WI38 (cell line): ENCODE data around the gene EPYC.
A peak's percentile ranks its signal among the peaks of the same experiment; 100 is the strongest.

Experiments
- H3K4me3 ChIP-seq: 2 replicates; pipeline ENCODE4 v1.5.1; 2011; ENCODE audit warnings: low read depth, mild to moderate bottlenecking, control low read depth, low read length
- TF ChIP-seq, protein P1 (sequence below): IDR thresholded peaks from 2 replicates; pipeline ENCODE4 v1.5.1; 2012; ENCODE audit warnings: low read depth, mild to moderate bottlenecking, control low read depth, low read length

EPYC gene

DNA sequence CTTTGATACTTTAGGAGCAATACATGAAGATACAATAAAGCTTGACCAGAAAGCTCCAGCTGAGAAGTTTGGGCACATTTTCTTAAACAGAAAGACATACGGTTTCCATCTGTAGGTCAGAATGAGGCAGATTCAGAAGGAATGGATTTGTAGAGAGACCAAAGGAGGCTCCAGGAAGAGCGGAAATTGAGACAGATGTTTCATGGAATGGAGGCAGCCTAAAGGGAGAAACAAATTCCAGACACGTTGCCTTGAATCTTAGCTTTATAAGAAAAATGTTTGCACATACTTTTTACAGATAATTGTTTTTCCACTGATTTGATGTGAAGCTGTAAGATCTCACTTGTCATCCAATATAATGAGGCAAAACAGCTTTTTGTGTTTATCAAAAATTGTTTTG, 24.8 kb downstream of the EPYC start:
- TF ChIP-seq, protein P1, sequence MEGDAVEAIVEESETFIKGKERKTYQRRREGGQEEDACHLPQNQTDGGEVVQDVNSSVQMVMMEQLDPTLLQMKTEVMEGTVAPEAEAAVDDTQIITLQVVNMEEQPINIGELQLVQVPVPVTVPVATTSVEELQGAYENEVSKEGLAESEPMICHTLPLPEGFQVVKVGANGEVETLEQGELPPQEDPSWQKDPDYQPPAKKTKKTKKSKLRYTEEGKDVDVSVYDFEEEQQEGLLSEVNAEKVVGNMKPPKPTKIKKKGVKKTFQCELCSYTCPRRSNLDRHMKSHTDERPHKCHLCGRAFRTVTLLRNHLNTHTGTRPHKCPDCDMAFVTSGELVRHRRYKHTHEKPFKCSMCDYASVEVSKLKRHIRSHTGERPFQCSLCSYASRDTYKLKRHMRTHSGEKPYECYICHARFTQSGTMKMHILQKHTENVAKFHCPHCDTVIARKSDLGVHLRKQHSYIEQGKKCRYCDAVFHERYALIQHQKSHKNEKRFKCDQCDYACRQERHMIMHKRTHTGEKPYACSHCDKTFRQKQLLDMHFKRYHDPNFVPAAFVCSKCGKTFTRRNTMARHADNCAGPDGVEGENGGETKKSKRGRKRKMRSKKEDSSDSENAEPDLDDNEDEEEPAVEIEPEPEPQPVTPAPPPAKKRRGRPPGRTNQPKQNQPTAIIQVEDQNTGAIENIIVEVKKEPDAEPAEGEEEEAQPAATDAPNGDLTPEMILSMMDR, result no peak
- no peak overlapping the region for H3K4me3 ChIP-seq

GRCh38 chr12:90979019-90979418, 25.8 kb downstream of the EPYC start:
- H3K4me3 ChIP-seq, result no peak overlapping the region

DNA sequence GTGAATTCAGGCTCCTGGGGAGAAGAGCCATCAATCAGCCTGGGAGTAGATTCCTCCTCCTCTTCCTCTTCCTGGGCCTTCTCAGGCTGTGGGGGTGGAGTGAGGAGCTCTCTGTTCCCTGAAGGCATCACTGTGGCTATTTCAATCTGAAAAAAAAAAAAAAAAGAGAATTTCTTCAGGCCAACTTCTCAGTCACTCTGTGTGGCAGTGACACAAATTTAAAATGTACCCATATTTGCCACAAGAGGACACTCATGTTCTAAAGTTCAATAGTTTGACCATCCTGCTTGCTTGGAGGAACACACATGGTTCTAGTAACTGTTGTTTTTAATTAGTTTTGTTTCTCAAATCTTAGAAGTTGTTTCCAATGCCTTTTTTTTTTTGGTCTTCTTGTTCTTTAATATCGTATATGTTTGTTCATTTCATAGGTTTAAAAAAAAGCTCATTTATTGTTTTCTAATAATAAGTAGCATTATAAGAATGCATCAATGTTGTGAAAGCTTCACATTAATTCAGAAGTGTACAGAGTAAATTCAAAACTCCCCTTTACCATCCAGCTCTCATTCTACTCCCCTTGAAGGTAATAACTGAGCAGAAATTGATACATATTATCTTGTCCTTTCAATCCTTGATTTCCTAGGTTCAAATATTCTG, 26.5 kb downstream of the EPYC start:
- H3K4me3 ChIP-seq, result no peak overlapping the region
- TF ChIP-seq, protein P1, result peak; percentile 53; the same call in 1 of the 2 replicates

More at GRCh38 chr12:90979019-90979418, 25.8 kb downstream of the EPYC start:
- TF ChIP-seq, protein P1, result no peak

DNA sequence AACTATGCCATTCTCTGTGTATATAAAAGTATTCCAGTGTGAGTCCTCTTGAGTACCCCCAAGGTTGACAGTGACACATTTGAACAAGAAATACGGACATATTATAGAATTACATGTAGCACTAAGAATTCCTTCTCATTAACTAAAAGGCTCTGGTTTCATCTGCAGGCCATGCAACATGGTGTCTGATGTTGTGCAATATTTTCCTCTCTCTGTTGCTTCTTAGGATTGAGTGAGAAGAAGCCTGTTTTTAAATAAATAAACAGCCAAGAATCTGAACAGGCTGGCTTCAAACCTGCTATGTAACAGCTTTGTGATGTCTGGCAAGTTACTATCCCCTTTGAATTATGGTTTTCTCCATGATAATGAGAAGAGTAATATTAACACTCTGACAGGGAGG, 27.5 kb downstream of the EPYC start:
- TF ChIP-seq, protein P1, result no peak
- H3K4me3 ChIP-seq, result no peak overlapping the region

DNA sequence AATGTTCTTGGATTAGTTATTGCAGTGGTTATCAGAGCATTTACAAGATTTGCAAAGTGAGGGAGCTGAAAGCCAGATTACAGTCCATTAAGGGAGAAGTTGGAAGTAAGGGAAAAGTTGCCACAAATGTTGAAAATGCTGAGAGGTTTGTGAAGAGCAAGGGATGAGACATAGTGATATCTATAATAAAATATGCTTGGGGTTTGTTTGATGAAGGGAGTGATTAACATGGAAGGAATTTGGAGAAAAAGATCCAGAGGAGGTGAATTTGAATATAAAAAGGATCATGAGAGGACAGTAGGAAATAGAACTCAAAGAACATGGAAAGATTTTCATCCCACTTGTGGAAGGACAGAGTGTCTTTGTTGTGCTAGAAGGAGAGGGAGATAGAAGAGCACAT, 30.5 kb downstream of the EPYC start:
- TF ChIP-seq, protein P1, result no peak
- no peak overlapping the region for H3K4me3 ChIP-seq

GRCh38 chr12:90972226-90972625, 32.5 kb downstream of the EPYC start:
- no peak overlapping the region for H3K4me3 ChIP-seq
- TF ChIP-seq, protein P1, result no peak

DNA sequence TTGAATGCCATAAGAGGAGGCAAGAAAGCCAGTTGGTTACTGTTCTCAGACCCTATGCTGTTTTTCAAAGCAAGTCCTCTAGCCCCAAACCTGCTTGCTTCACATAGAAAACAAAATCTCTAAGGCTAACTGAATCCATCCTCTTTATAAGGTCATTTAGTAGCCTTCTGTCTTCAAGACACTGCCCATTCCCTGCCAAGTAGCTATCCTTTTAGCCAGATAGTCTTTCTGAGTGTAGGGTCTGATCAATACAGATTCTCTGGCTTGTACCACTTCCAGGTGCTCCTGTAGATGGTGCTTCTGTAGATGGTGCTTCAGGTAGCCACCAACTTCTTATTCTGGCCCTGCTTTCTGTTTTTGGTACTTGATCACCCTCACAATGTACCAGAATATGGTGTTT, 33.9 kb downstream of the EPYC start:
- TF ChIP-seq, protein P1, result no peak
- no peak overlapping the region for H3K4me3 ChIP-seq
